ENCODE measurements around the gene GSC2.

Gene GSC2

GRCh38 chr22:19142394-19142793 lies 7.7 kb downstream of the GSC2 start:
- Histone ChIP-seq H3K36me3 (ENCODE audit: insufficient read depth, insufficient read length, low read length) (peaks cover 54% of the 10 kb centered on the region), H3K27me3 (ENCODE audit: insufficient read depth, insufficient read length) (no peaks in the 10 kb centered on the region), H3K4me1 (ENCODE audit: insufficient read depth, insufficient read length) (peaks cover 4% of the 10 kb centered on the region), H3K9me3 (ENCODE audit: insufficient read depth, low read length) (no peaks in the 10 kb centered on the region), H3K9ac (ENCODE audit: insufficient read length, low read depth) (no peak overlapping the region), H3K4me3 (ENCODE audit: insufficient read length, low read depth) (no peak overlapping the region)
- TF ChIP-seq SUZ12 (IDR thresholded peaks at IDR 0.05; ENCODE audit: extremely low read depth, insufficient read depth, insufficient read length): no peak
- no peak for TF ChIP-seq YY1 (IDR thresholded peaks at IDR 0.05; ENCODE audit: insufficient read depth, insufficient read length)
- no peak for TF ChIP-seq ZNF274 (IDR thresholded peaks at IDR 0.05; ENCODE audit: low read depth, low read length)
- no peak for DNase-seq (ENCODE audit: low read depth, low spot score)

- Histone ChIP-seq H3K9me3 (ENCODE audit: insufficient read depth, low read length) (no peaks in the 10 kb centered on the region), H3K4me1 (ENCODE audit: insufficient read depth, insufficient read length) (peaks cover 3% of the 10 kb centered on the region), H3K36me3 (ENCODE audit: insufficient read depth, insufficient read length, low read length) (peaks cover 72% of the 10 kb centered on the region), H3K4me3 (ENCODE audit: insufficient read length, low read depth) (no peak overlapping the region), H3K9ac (ENCODE audit: insufficient read length, low read depth) (no peak overlapping the region), H3K27me3 (ENCODE audit: insufficient read depth, insufficient read length) (no peaks in the 10 kb centered on the region)
- no peak for DNase-seq (ENCODE audit: low read depth, low spot score)
- TF ChIP-seq ZNF274 (IDR thresholded peaks at IDR 0.05; ENCODE audit: low read depth, low read length) (no peak), SUZ12 (IDR thresholded peaks at IDR 0.05; ENCODE audit: extremely low read depth, insufficient read depth, insufficient read length) (no peak), YY1 (IDR thresholded peaks at IDR 0.05; ENCODE audit: insufficient read depth, insufficient read length) (no peak)
Observed at GRCh38 chr22:19139974-19140373, 10.1 kb downstream of the GSC2 start.

- peaks cover 3% of the 10 kb centered on the region for H3K4me1 ChIP-seq (ENCODE audit: insufficient read depth, insufficient read length)
- H3K4me3 ChIP-seq (ENCODE audit: insufficient read length, low read depth): no peak overlapping the region
- no peak overlapping the region for H3K9ac ChIP-seq (ENCODE audit: insufficient read length, low read depth)
- TF ChIP-seq ZNF274 (IDR thresholded peaks at IDR 0.05; ENCODE audit: low read depth, low read length) (no peak), YY1 (IDR thresholded peaks at IDR 0.05; ENCODE audit: insufficient read depth, insufficient read length) (no peak), SUZ12 (IDR thresholded peaks at IDR 0.05; ENCODE audit: extremely low read depth, insufficient read depth, insufficient read length) (no peak)
- no peaks in the 10 kb centered on the region for H3K9me3 ChIP-seq (ENCODE audit: insufficient read depth, low read length)
- H3K27me3 ChIP-seq (ENCODE audit: insufficient read depth, insufficient read length): no peaks in the 10 kb centered on the region
- peaks cover 82% of the 10 kb centered on the region for H3K36me3 ChIP-seq (ENCODE audit: insufficient read depth, insufficient read length, low read length)
- DNase-seq (ENCODE audit: low read depth, low spot score): no peak
Observed at GRCh38 chr22:19139001-19139356, 11.1 kb downstream of the GSC2 start.

GRCh38 chr22:19138217-19139000 lies 11.7 kb downstream of the GSC2 start:
- no peaks in the 10 kb centered on the region for H3K27me3 ChIP-seq (ENCODE audit: insufficient read depth, insufficient read length)
- peaks cover 88% of the 10 kb centered on the region for H3K36me3 ChIP-seq (ENCODE audit: insufficient read depth, insufficient read length, low read length)
- TF ChIP-seq YY1 (IDR thresholded peaks at IDR 0.05; ENCODE audit: insufficient read depth, insufficient read length): no peak
- TF ChIP-seq ZNF274 (IDR thresholded peaks at IDR 0.05; ENCODE audit: low read depth, low read length): no peak
- no peak for TF ChIP-seq SUZ12 (IDR thresholded peaks at IDR 0.05; ENCODE audit: extremely low read depth, insufficient read depth, insufficient read length)
- H3K9me3 ChIP-seq (ENCODE audit: insufficient read depth, low read length): no peaks in the 10 kb centered on the region
- DNase-seq (ENCODE audit: low read depth, low spot score): no peak
- no peak overlapping the region for H3K4me3 ChIP-seq (ENCODE audit: insufficient read length, low read depth)
- H3K4me1 ChIP-seq (ENCODE audit: insufficient read depth, insufficient read length): peaks cover 3% of the 10 kb centered on the region
- no peak overlapping the region for H3K9ac ChIP-seq (ENCODE audit: insufficient read length, low read depth)

GRCh38 chr22:19137384-19138216 lies 12.5 kb downstream of the GSC2 start:
- H3K9me3 ChIP-seq (ENCODE audit: insufficient read depth, low read length): no peaks in the 10 kb centered on the region
- no peak for DNase-seq (ENCODE audit: low read depth, low spot score)
- H3K4me1 ChIP-seq (ENCODE audit: insufficient read depth, insufficient read length): no peaks in the 10 kb centered on the region
- no peak overlapping the region for H3K4me3 ChIP-seq (ENCODE audit: insufficient read length, low read depth)
- no peaks in the 10 kb centered on the region for H3K27me3 ChIP-seq (ENCODE audit: insufficient read depth, insufficient read length)
- H3K9ac ChIP-seq (ENCODE audit: insufficient read length, low read depth): no peak overlapping the region
- no peak for TF ChIP-seq SUZ12 (IDR thresholded peaks at IDR 0.05; ENCODE audit: extremely low read depth, insufficient read depth, insufficient read length)
- H3K36me3 ChIP-seq (ENCODE audit: insufficient read depth, insufficient read length, low read length): peaks cover 91% of the 10 kb centered on the region

- Histone ChIP-seq H3K9me3 (ENCODE audit: insufficient read depth, low read length) (no peaks in the 10 kb centered on the region), H3K36me3 (ENCODE audit: insufficient read depth, insufficient read length, low read length) (peaks cover 90% of the 10 kb centered on the region), H3K27me3 (ENCODE audit: insufficient read depth, insufficient read length) (no peaks in the 10 kb centered on the region), H3K4me3 (ENCODE audit: insufficient read length, low read depth) (no peak overlapping the region), H3K4me1 (ENCODE audit: insufficient read depth, insufficient read length) (no peaks in the 10 kb centered on the region), H3K9ac (ENCODE audit: insufficient read length, low read depth) (no peak overlapping the region)
- no peak for DNase-seq (ENCODE audit: low read depth, low spot score)
- TF ChIP-seq ZNF274 (IDR thresholded peaks at IDR 0.05; ENCODE audit: low read depth, low read length): no peak
- no peak for TF ChIP-seq SUZ12 (IDR thresholded peaks at IDR 0.05; ENCODE audit: extremely low read depth, insufficient read depth, insufficient read length)
- TF ChIP-seq YY1 (IDR thresholded peaks at IDR 0.05; ENCODE audit: insufficient read depth, insufficient read length): no peak
Observed at GRCh38 chr22:19136915-19137314, 13.2 kb downstream of the GSC2 start.

- H3K4me3 ChIP-seq (ENCODE audit: insufficient read length, low read depth): no peak overlapping the region
- no peak for DNase-seq (ENCODE audit: low read depth, low spot score)
- no peak overlapping the region for H3K9ac ChIP-seq (ENCODE audit: insufficient read length, low read depth)
- H3K27me3 ChIP-seq (ENCODE audit: insufficient read depth, insufficient read length): no peaks in the 10 kb centered on the region
- H3K36me3 ChIP-seq (ENCODE audit: insufficient read depth, insufficient read length, low read length): peaks cover 86% of the 10 kb centered on the region
- TF ChIP-seq ZNF274 (IDR thresholded peaks at IDR 0.05; ENCODE audit: low read depth, low read length) (no peak), SUZ12 (IDR thresholded peaks at IDR 0.05; ENCODE audit: extremely low read depth, insufficient read depth, insufficient read length) (no peak), YY1 (IDR thresholded peaks at IDR 0.05; ENCODE audit: insufficient read depth, insufficient read length) (no peak)
- H3K9me3 ChIP-seq (ENCODE audit: insufficient read depth, low read length): no peaks in the 10 kb centered on the region
- H3K4me1 ChIP-seq (ENCODE audit: insufficient read depth, insufficient read length): no peaks in the 10 kb centered on the region
Observed at GRCh38 chr22:19134874-19135273, 15.2 kb downstream of the GSC2 start.

All from NT2/D1 (cell line).